ENCODE data around the gene KMT2A. TPM values are rescaled to one million over a fixed set of nuclear protein-coding genes. Genes with fewer than 3 reads are reported as not detected.
"Not testable (repeated sequence)": the region's sequence is repeated elsewhere in the genome, so short reads cannot be mapped to it uniquely, and the experiment has no call there.

KMT2A gene
- total RNA-seq, 4 donors from 2014 or later: 78.6 to 101 (median 86.8) TPM

- Histone ChIP-seq H3K36me3 (peaks cover 0 to 54% (median 0%) of the 10 kb centered on the region in 3 donors), H3K4me1 (peaks cover 0 to 6% (median 0%) of the 10 kb centered on the region in 4 donors), H3K9me3 (no peaks in the 10 kb centered on the region), H3K27ac (no peak overlapping the region), H3K27me3 (no peaks in the 10 kb centered on the region), H3K4me3 (no peak overlapping the region)
- WGBS, 2 donors: 87 to 90% methylated on average over 4 of the region's 4 CpGs
- no peak for DNase-seq (ENCODE audit: low spot score in 2 of 2)
- TF ChIP-seq EP300 (IDR thresholded peaks at IDR 0.05): no peak
- no peak for TF ChIP-seq CTCF (IDR thresholded peaks at IDR 0.05)
- TF ChIP-seq POLR2A (IDR thresholded peaks at IDR 0.05): no peak
Measured at GRCh38 chr11:118411530-118411929, 24.8 kb upstream of the KMT2A start.

- H3K9me3 ChIP-seq: no peaks in the 10 kb centered on the region
- H3K36me3 ChIP-seq: peaks cover 0 to 40% (median 0%) of the 10 kb centered on the region in 3 donors
- no peak for DNase-seq (ENCODE audit: low spot score in 2 of 2)
- WGBS, 2 donors: 61 to 93% methylated on average over 1 of the region's 1 CpG
- no peaks in the 10 kb centered on the region for H3K27me3 ChIP-seq
- no peak overlapping the region for H3K27ac ChIP-seq
- no peak for TF ChIP-seq POLR2A (IDR thresholded peaks at IDR 0.05)
- TF ChIP-seq CTCF (IDR thresholded peaks at IDR 0.05): no peak
- no peak for TF ChIP-seq EP300 (IDR thresholded peaks at IDR 0.05)
- H3K4me3 ChIP-seq: no peak overlapping the region
- H3K4me1 ChIP-seq: no peaks in the 10 kb centered on the region
Measured at GRCh38 chr11:118412921-118413320, 23.4 kb upstream of the KMT2A start.

- no peak for DNase-seq (ENCODE audit: low spot score in 2 of 2)
- Histone ChIP-seq H3K36me3 (peaks cover 0 to 23% (median 0%) of the 10 kb centered on the region in 3 donors), H3K4me1 (no peaks in the 10 kb centered on the region), H3K9me3 (no peaks in the 10 kb centered on the region), H3K27me3 (no peaks in the 10 kb centered on the region), H3K4me3 (no peak overlapping the region), H3K27ac (no peak overlapping the region)
- no peak for TF ChIP-seq CTCF (IDR thresholded peaks at IDR 0.05)
- no peak for TF ChIP-seq EP300 (IDR thresholded peaks at IDR 0.05)
- TF ChIP-seq POLR2A (IDR thresholded peaks at IDR 0.05): no peak
- 70 to 81% methylated on average over 8 of the region's 8 CpGs for WGBS, 2 donors
Measured at GRCh38 chr11:118415062-118415738, 21.1 kb upstream of the KMT2A start.

- H3K27me3 ChIP-seq: no peaks in the 10 kb centered on the region
- peaks cover 0 to 19% (median 0%) of the 10 kb centered on the region in 3 donors for H3K36me3 ChIP-seq
- no peak for DNase-seq (ENCODE audit: low spot score in 2 of 2)
- no peak for TF ChIP-seq EP300 (IDR thresholded peaks at IDR 0.05)
- TF ChIP-seq POLR2A (IDR thresholded peaks at IDR 0.05): no peak
- no peak for TF ChIP-seq CTCF (IDR thresholded peaks at IDR 0.05)
- H3K9me3 ChIP-seq: no peaks in the 10 kb centered on the region
- H3K4me1 ChIP-seq: no peaks in the 10 kb centered on the region
- no peak overlapping the region for H3K4me3 ChIP-seq
- H3K27ac ChIP-seq: no peak overlapping the region
Measured at GRCh38 chr11:118415739-118416068, 20.6 kb upstream of the KMT2A start.

- not testable (repeated sequence) for H3K9me3 ChIP-seq; H3K27me3 ChIP-seq; H3K4me3 ChIP-seq; H3K4me1 ChIP-seq; DNase-seq (ENCODE audit: low spot score in 2 of 2); H3K27ac ChIP-seq
- H3K36me3 ChIP-seq: peaks cover 0 to 16% (median 0%) of the 10 kb centered on the region in 3 donors
Measured at GRCh38 chr11:118416900-118417299, 19.4 kb upstream of the KMT2A start.

GRCh38 chr11:118417801-118418200 lies 18.5 kb upstream of the KMT2A start:
- no peak overlapping the region for H3K27ac ChIP-seq
- no peaks in the 10 kb centered on the region for H3K9me3 ChIP-seq
- peaks cover 0 to 16% (median 0%) of the 10 kb centered on the region in 3 donors for H3K36me3 ChIP-seq
- no peak for DNase-seq (ENCODE audit: low spot score in 2 of 2)
- whole genome bisulfite sequencing, 2 donors: 70 to 79% methylated on average over 4 of the region's 4 CpGs
- TF ChIP-seq CTCF (IDR thresholded peaks at IDR 0.05): no peak
- TF ChIP-seq EP300 (IDR thresholded peaks at IDR 0.05): no peak
- TF ChIP-seq POLR2A (IDR thresholded peaks at IDR 0.05): no peak
- no peaks in the 10 kb centered on the region for H3K27me3 ChIP-seq
- H3K4me3 ChIP-seq: no peak overlapping the region
- H3K4me1 ChIP-seq: no peaks in the 10 kb centered on the region
